ENCODE results near the gene SLC16A10. TPM values are rescaled to one million over a fixed set of nuclear protein-coding genes. Genes with fewer than 3 reads are reported as not detected.

The SLC16A10 gene
- total and polyA plus RNA-seq, 2 of the 8 experiments (the other 6 are each of a cell fraction or from before 2014, with no cell fraction given): 18.6 to 23.2 TPM

GRCh38 chr6:111070105-111071005, 16.9 kb upstream of the SLC16A10 start:
- Histone ChIP-seq H3K4me3 (ENCODE audit: extremely low read depth in 1 of 4, insufficient read depth in 2 of 4, low read depth in 3 of 4, low read length in 4 of 4) (no peak overlapping the region), H2AFZ (ENCODE audit: low read length) (0 out of 2 replicates have a peak overlapping the region, but pooled peaks have one; percentile 4), H3K23ac (ENCODE audit: insufficient read length) (no peak overlapping the region), H3K9me3 (ENCODE audit: insufficient read depth in 2 of 2, low read depth in 1 of 2, low read length in 1 of 2) (no peaks in the 10 kb centered on the region), H3K23me2 (ENCODE audit: low read depth, low read length) (no peaks in the 10 kb centered on the region), H2BK5ac (ENCODE audit: low read depth, low read length) (no peak overlapping the region), H3K4ac (replicated peaks; ENCODE audit: insufficient read length, low read depth, low read length) (no peak overlapping the region), H3K4me2 (ENCODE audit: insufficient read depth in 1 of 2, low read depth in 2 of 2, low read length in 2 of 2) (no peak overlapping the region), H3K79me2 (ENCODE audit: control insufficient read depth in 1 of 2, insufficient read depth in 2 of 2, low read length in 2 of 2) (no peaks in the 10 kb centered on the region), H2AK5ac (ENCODE audit: low read depth, low read length) (no peak overlapping the region), H3K36me3 (ENCODE audit: control insufficient read depth in 2 of 4, insufficient read depth in 4 of 4, low read length in 3 of 4) (no peaks in the 10 kb centered on the region), H3K56ac (replicated peaks; ENCODE audit: insufficient read length, low read depth, low read length) (no peak overlapping the region), H3K14ac (ENCODE audit: insufficient read length) (no peak overlapping the region), H2BK120ac (replicated peaks; ENCODE audit: low read depth, low read length) (no peak overlapping the region), H3K27ac (ENCODE audit: low read depth, low read length) (no peak overlapping the region), H4K8ac (ENCODE audit: extremely low read depth, insufficient read depth, low read length) (no peak overlapping the region), H2BK12ac (ENCODE audit: low read depth, low read length) (no peak overlapping the region), H2BK20ac (ENCODE audit: low read length) (no peak overlapping the region), H2BK15ac (ENCODE audit: low read length) (no peak overlapping the region), H3K4me1 (replicated peaks in 1 of 4; ENCODE audit: control insufficient read depth in 3 of 4, insufficient read depth in 4 of 4, low read length in 3 of 4) (no peaks in the 10 kb centered on the region), H4K91ac (replicated peaks; ENCODE audit: insufficient read length, low read length) (no peak overlapping the region), H3K9ac (replicated peaks in 1 of 4; ENCODE audit: extremely low read depth in 1 of 4, low read depth in 3 of 4, low read length in 3 of 4) (peak overlapping the region in 1 of 4 experiments; percentile 29; a peak in 1 of 7 replicates), H3K79me1 (ENCODE audit: low read depth, low read length) (no peaks in the 10 kb centered on the region), H4K5ac (ENCODE audit: insufficient read length, low read depth, low read length) (no peak overlapping the region), H3K27me3 (replicated peaks in 1 of 4; ENCODE audit: control insufficient read depth in 3 of 4, extremely low read depth in 1 of 4, insufficient read depth in 3 of 4, low read length in 3 of 4) (no peaks in the 10 kb centered on the region), H4K20me1 (replicated peaks in 1 of 2; ENCODE audit: control insufficient read depth in 1 of 2, insufficient read depth in 2 of 2, low read length in 2 of 2) (no peaks in the 10 kb centered on the region), H3K18ac (ENCODE audit: extremely low read depth, low read length) (no peak overlapping the region)
- ChIA-PET POLR2A (ENCODE audit: partially characterized antibody) (no interaction called here), CTCF (ENCODE audit: partially characterized antibody) (interaction anchor here (0.6 to 1.7 kb wide), 5 partner anchors 13 to 159 kb away, joined by 3 to 11 read pairs (median 4); no protein-coding TSS in a partner anchor)
- FAIRE-seq (no peak), DNase-seq (ENCODE audit: low read depth in 1 of 2, low spot score in 2 of 2) (no peak)
- 87% methylated on average over 11 of the region's 11 CpGs; no CpG with 5 or more reads in 1 of the 2 experiments for WGBS, 2 experiments (ENCODE audit: extremely low coverage in 1 of 2, insufficient coverage in 1 of 2, insufficient read length in 1 of 2, insufficient replicate concordance in 2 of 2, low coverage in 1 of 2, low lambda C conversion rate in 2 of 2, missing lambda C conversion rate in 1 of 2)
- TF ChIP-seq SIX5 (IDR thresholded peaks at IDR 0.05; ENCODE audit: low read depth, low read length) (no peak), GTF2F1 (IDR thresholded peaks at IDR 0.05; ENCODE audit: borderline replicate concordance, low read depth, low read length) (no peak), ASH2L (IDR thresholded peaks at IDR 0.05; ENCODE audit: low read length) (no peak), CTBP2 (IDR thresholded peaks at IDR 0.05; ENCODE audit: borderline replicate concordance, insufficient read depth, insufficient read length, low read length) (no peak), POU5F1 (IDR thresholded peaks at IDR 0.05; ENCODE audit: low read depth, low read length) (no peak), TAF7 (optimal IDR thresholded peaks at IDR 0.05; ENCODE audit: borderline replicate concordance, low read depth, low read length) (no peak), EP300 (IDR thresholded peaks at IDR 0.05; ENCODE audit: borderline replicate concordance in 1 of 2, low read depth in 2 of 2, low read length in 2 of 2) (no peak)
- TF ChIP-seq, protein P1, sequence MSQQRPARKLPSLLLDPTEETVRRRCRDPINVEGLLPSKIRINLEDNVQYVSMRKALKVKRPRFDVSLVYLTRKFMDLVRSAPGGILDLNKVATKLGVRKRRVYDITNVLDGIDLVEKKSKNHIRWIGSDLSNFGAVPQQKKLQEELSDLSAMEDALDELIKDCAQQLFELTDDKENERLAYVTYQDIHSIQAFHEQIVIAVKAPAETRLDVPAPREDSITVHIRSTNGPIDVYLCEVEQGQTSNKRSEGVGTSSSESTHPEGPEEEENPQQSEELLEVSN (IDR thresholded peaks at IDR 0.05): no peak
- TF ChIP-seq, protein P2, sequence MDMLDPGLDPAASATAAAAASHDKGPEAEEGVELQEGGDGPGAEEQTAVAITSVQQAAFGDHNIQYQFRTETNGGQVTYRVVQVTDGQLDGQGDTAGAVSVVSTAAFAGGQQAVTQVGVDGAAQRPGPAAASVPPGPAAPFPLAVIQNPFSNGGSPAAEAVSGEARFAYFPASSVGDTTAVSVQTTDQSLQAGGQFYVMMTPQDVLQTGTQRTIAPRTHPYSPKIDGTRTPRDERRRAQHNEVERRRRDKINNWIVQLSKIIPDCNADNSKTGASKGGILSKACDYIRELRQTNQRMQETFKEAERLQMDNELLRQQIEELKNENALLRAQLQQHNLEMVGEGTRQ (IDR thresholded peaks at IDR 0.05; ENCODE audit: low read length): no peak
